Gastrocnemius medialis (tissue), 4 donors: ENCODE results near the gene NCCRP1. TPM values are rescaled to one million over a fixed set of nuclear protein-coding genes. Genes with fewer than 3 reads are reported as not detected.

Experiments used
- ATAC-seq, 2 donors: fragments of 150-250 bp; one replicate each; pipeline ENCODE4 v1.9.1; 2016
- DNase-seq, 2 donors: peaks; one replicate each; pipeline ENCODE4 v3.0.0-alpha.2; 2019
- H3K27ac ChIP-seq, 4 donors: fragments of 200-600 bp; sonication (generic); 1 replicate in 1 of 4; 2 replicates in 3 of 4; pipeline ENCODE4 v1.5.1; 2016 to 2018; ENCODE audit warnings: mild to moderate bottlenecking in 2 of 4, moderate library complexity in 1 of 4
- H3K27me3 ChIP-seq, 3 donors: fragments of 200-600 bp; sonication (generic) in 2 of 3; 1 replicate in 1 of 3; 2 replicates in 2 of 3; pipeline versions ENCODE4 v1.5.1 to v1.6.0; 2016 to 2019; ENCODE audit warnings: mild to moderate bottlenecking in 1 of 3, moderate library complexity in 1 of 3
- H3K36me3 ChIP-seq, 2 donors: fragments of 200-600 bp; sonication (generic) in 1 of 2; one replicate each; pipeline ENCODE4 v1.5.1; 2017 to 2018
- H3K4me1 ChIP-seq, 2 donors: fragments of 200-600 bp; sonication (generic) in 1 of 2; one replicate each; pipeline ENCODE4 v1.5.1; 2016 to 2017; ENCODE audit warnings: mild to moderate bottlenecking in 2 of 2
- H3K4me3 ChIP-seq, 4 donors: fragments of 200-600 bp; sonication (generic) in 3 of 4; 1 replicate in 1 of 4; 2 replicates in 3 of 4; pipeline ENCODE4 v1.5.1; 2016 to 2019; ENCODE audit warnings: mild to moderate bottlenecking in 2 of 4
- H3K9me3 ChIP-seq, 3 donors: fragments of 200-600 bp; sonication (generic) in 2 of 3; 1 replicate in 1 of 3; 2 replicates in 2 of 3; pipeline ENCODE4 v1.5.1; 2016 to 2019
- CTCF ChIP-seq, 5 experiments: fragments of 450-650 bp in 3 of 5; fragments of 200-600 bp in 2 of 5; sonication (generic) in 2 of 5; IDR thresholded peaks in 4 of 5; conservative IDR thresholded peaks in 1 of 5; 1 replicate in 4 of 5; 2 replicates in 1 of 5; pipeline ENCODE4 v1.5.1; 2016 to 2019; ENCODE audit warnings: antibody characterized with exemption in 5 of 5, mild to moderate bottlenecking in 3 of 5, moderate library complexity in 3 of 5
- POLR2A ChIP-seq, 2 donors: fragments of 450-650 bp; IDR thresholded peaks; one replicate each; pipeline ENCODE4 v1.6.1; 2017; ENCODE audit warnings: antibody characterized with exemption in 2 of 2, mild to moderate bottlenecking in 2 of 2, moderate library complexity in 2 of 2
- in situ Hi-C, 4 donors: fragments of 200-750 bp; cut with MboI; loops; one replicate each; pipeline versions ENCODE4 v1.15.0 to v1.8.0; 2017; ENCODE audit warnings: low sequenced_read_pairs in 4 of 4
- intact Hi-C: fragments of 100-400 bp; cut with DNase I; formaldehyde crosslinking; loops from one replicate; pipeline ENCODE4 v1.15.1; 2023; ENCODE audit warnings: low total_unique reads
- total RNA-seq, 4 donors: library from RNA; depleted of rRNA; stranded (reverse); fragments of >200 nt; gene quantifications; one replicate each; pipeline versions ENCODE4 v1.1.0 to v1.2.3, GENCODE V29; 2016

The NCCRP1 gene
- total RNA-seq, 4 donors from 2014 or later = not detected

- in situ Hi-C loops = no loop called here
- intact Hi-C loops = no loop called here
- TF ChIP-seq POLR2A (IDR thresholded peaks at IDR 0.05) (no peak), CTCF (IDR thresholded peaks at IDR 0.05 in 4 of 5, conservative IDR thresholded peaks at IDR 0.05 in 1 of 5) (no peak)
- H3K27ac ChIP-seq = no peak overlapping the region
- no peaks in the 10 kb centered on the region for H3K36me3 ChIP-seq
- H3K9me3 ChIP-seq = no peaks in the 10 kb centered on the region
- ATAC-seq = no peak
- no peaks in the 10 kb centered on the region for H3K27me3 ChIP-seq
- no peak for DNase-seq
- no peak overlapping the region for H3K4me3 ChIP-seq
- H3K4me1 ChIP-seq = no peaks in the 10 kb centered on the region
These were observed 38.8 kb upstream of the NCCRP1 start for GRCh38 chr19:39157997-39158389.

- no peak for DNase-seq
These were observed 38.0 kb upstream of the NCCRP1 start for GRCh38 chr19:39158646-39159260.

GRCh38 chr19:39160523-39160861 is 36.3 kb upstream of the NCCRP1 start:
- no peak for TF ChIP-seq CTCF (IDR thresholded peaks at IDR 0.05 in 4 of 5, conservative IDR thresholded peaks at IDR 0.05 in 1 of 5)
- TF ChIP-seq POLR2A (IDR thresholded peaks at IDR 0.05) = no peak
- no peak overlapping the region for H3K27ac ChIP-seq
- ATAC-seq (no peak), DNase-seq (no peak)
- in situ Hi-C loops (no loop called here), intact Hi-C loops (no loop called here)
- H3K4me3 ChIP-seq = no peak overlapping the region
- H3K36me3 ChIP-seq = no peaks in the 10 kb centered on the region
- no peaks in the 10 kb centered on the region for H3K27me3 ChIP-seq
- H3K4me1 ChIP-seq = no peaks in the 10 kb centered on the region
- no peaks in the 10 kb centered on the region for H3K9me3 ChIP-seq

More at GRCh38 chr19:39158646-39159260, 38.0 kb upstream of the NCCRP1 start:
- Histone ChIP-seq H3K27ac (no peak overlapping the region), H3K4me1 (no peaks in the 10 kb centered on the region), H3K36me3 (no peaks in the 10 kb centered on the region), H3K9me3 (no peaks in the 10 kb centered on the region), H3K27me3 (no peaks in the 10 kb centered on the region), H3K4me3 (no peak overlapping the region)
- no peak for ATAC-seq
- intact Hi-C loops (no loop called here), in situ Hi-C loops (no loop called here)
- TF ChIP-seq POLR2A (IDR thresholded peaks at IDR 0.05) (no peak), CTCF (IDR thresholded peaks at IDR 0.05 in 4 of 5, conservative IDR thresholded peaks at IDR 0.05 in 1 of 5) (no peak)

GRCh38 chr19:39160889-39161672 is 35.7 kb upstream of the NCCRP1 start:
- Histone ChIP-seq H3K36me3 (no peaks in the 10 kb centered on the region), H3K9me3 (no peaks in the 10 kb centered on the region), H3K4me1 (no peaks in the 10 kb centered on the region), H3K27ac (no peak overlapping the region), H3K4me3 (no peak overlapping the region), H3K27me3 (no peaks in the 10 kb centered on the region)
- intact Hi-C loops = no loop called here
- no peak for TF ChIP-seq CTCF (IDR thresholded peaks at IDR 0.05 in 4 of 5, conservative IDR thresholded peaks at IDR 0.05 in 1 of 5)
- in situ Hi-C loops = no loop called here
- DNase-seq (no peak), ATAC-seq (no peak)
